Measurements from ENCODE around the gene RPS6KA2.

The RPS6KA2 gene

GRCh38 chr6:166627875-166628801 is 1.1 kb upstream of the RPS6KA2 start:
- H3K27ac ChIP-seq (ENCODE audit: low read depth, low read length), result peak overlapping the region; percentile 69
- no peaks in the 10 kb centered on the region for H3K9me3 ChIP-seq (ENCODE audit: control insufficient read depth in 5 of 5, low read length in 5 of 5)
- H3K9ac ChIP-seq (ENCODE audit: low read length in 5 of 5), result peak overlapping the region in 4 of 5 donors; percentile 54 to 72 (median 58)
- H3K36me3 ChIP-seq (ENCODE audit: control insufficient read depth in 5 of 5, insufficient read depth in 5 of 5, low read length in 5 of 5), result no peaks in the 10 kb centered on the region
- peak overlapping the region; percentile 70 to 78 (median 74) for H3K4me3 ChIP-seq (ENCODE audit: low read depth in 1 of 5, low read length in 5 of 5)
- peaks cover 0 to 2% (median 0%) of the 10 kb centered on the region in 5 donors for H3K27me3 ChIP-seq (ENCODE audit: control insufficient read depth in 5 of 5, insufficient read depth in 4 of 5, low read length in 5 of 5)
- H3K4me1 ChIP-seq (ENCODE audit: control insufficient read depth in 5 of 5, insufficient read depth in 5 of 5, low read length in 5 of 5), result peaks cover 6 to 39% (median 23%) of the 10 kb centered on the region in 5 donors

- Histone ChIP-seq H3K27ac (ENCODE audit: low read depth, low read length) (peak overlapping the region; percentile 17), H3K9me3 (ENCODE audit: control insufficient read depth in 5 of 5, low read length in 5 of 5) (no peaks in the 10 kb centered on the region), H3K4me3 (ENCODE audit: low read depth in 1 of 5, low read length in 5 of 5) (peak overlapping the region; percentile 67 to 85 (median 81)), H3K9ac (ENCODE audit: low read length in 5 of 5) (peak overlapping the region in 4 of 5 donors; percentile 53 to 79 (median 76)), H3K4me1 (ENCODE audit: control insufficient read depth in 5 of 5, insufficient read depth in 5 of 5, low read length in 5 of 5) (peaks cover 6 to 43% (median 23%) of the 10 kb centered on the region in 5 donors), H3K36me3 (ENCODE audit: control insufficient read depth in 5 of 5, insufficient read depth in 5 of 5, low read length in 5 of 5) (no peaks in the 10 kb centered on the region), H3K27me3 (ENCODE audit: control insufficient read depth in 5 of 5, insufficient read depth in 4 of 5, low read length in 5 of 5) (peaks cover 0 to 2% (median 0%) of the 10 kb centered on the region in 5 donors)
Measured at GRCh38 chr6:166626177-166627032, 646 bp downstream of the RPS6KA2 start.

- peaks cover 6 to 46% (median 29%) of the 10 kb centered on the region in 5 donors for H3K4me1 ChIP-seq (ENCODE audit: control insufficient read depth in 5 of 5, insufficient read depth in 5 of 5, low read length in 5 of 5)
- no peaks in the 10 kb centered on the region for H3K9me3 ChIP-seq (ENCODE audit: control insufficient read depth in 5 of 5, low read length in 5 of 5)
- H3K4me3 ChIP-seq (ENCODE audit: low read depth in 1 of 5, low read length in 5 of 5), result peak overlapping the region in 3 of 5 donors; percentile 81 to 85 (median 82)
- H3K27ac ChIP-seq (ENCODE audit: low read depth, low read length), result no peak overlapping the region
- no peaks in the 10 kb centered on the region for H3K36me3 ChIP-seq (ENCODE audit: control insufficient read depth in 5 of 5, insufficient read depth in 5 of 5, low read length in 5 of 5)
- H3K27me3 ChIP-seq (ENCODE audit: control insufficient read depth in 5 of 5, insufficient read depth in 4 of 5, low read length in 5 of 5), result peaks cover 0 to 2% (median 0%) of the 10 kb centered on the region in 5 donors
- H3K9ac ChIP-seq (ENCODE audit: low read length in 5 of 5), result peak overlapping the region in 1 of 5 donors; percentile 75
Measured at GRCh38 chr6:166625356-166625755, 1.7 kb downstream of the RPS6KA2 start.

GRCh38 chr6:166624275-166624674 is 2.8 kb downstream of the RPS6KA2 start:
- Histone ChIP-seq H3K27me3 (ENCODE audit: control insufficient read depth in 5 of 5, insufficient read depth in 4 of 5, low read length in 5 of 5) (peaks cover 0 to 2% (median 0%) of the 10 kb centered on the region in 5 donors), H3K9ac (ENCODE audit: low read length in 5 of 5) (no peak overlapping the region), H3K4me1 (ENCODE audit: control insufficient read depth in 5 of 5, insufficient read depth in 5 of 5, low read length in 5 of 5) (peaks cover 6 to 53% (median 36%) of the 10 kb centered on the region in 5 donors), H3K36me3 (ENCODE audit: control insufficient read depth in 5 of 5, insufficient read depth in 5 of 5, low read length in 5 of 5) (no peaks in the 10 kb centered on the region), H3K9me3 (ENCODE audit: control insufficient read depth in 5 of 5, low read length in 5 of 5) (no peaks in the 10 kb centered on the region), H3K4me3 (ENCODE audit: low read depth in 1 of 5, low read length in 5 of 5) (no peak overlapping the region), H3K27ac (ENCODE audit: low read depth, low read length) (no peak overlapping the region)

GRCh38 chr6:166623318-166623717 is 3.7 kb downstream of the RPS6KA2 start:
- no peak overlapping the region for H3K27ac ChIP-seq (ENCODE audit: low read depth, low read length)
- peaks cover 3 to 47% (median 28%) of the 10 kb centered on the region in 5 donors for H3K4me1 ChIP-seq (ENCODE audit: control insufficient read depth in 5 of 5, insufficient read depth in 5 of 5, low read length in 5 of 5)
- H3K9me3 ChIP-seq (ENCODE audit: control insufficient read depth in 5 of 5, low read length in 5 of 5), result no peaks in the 10 kb centered on the region
- H3K36me3 ChIP-seq (ENCODE audit: control insufficient read depth in 5 of 5, insufficient read depth in 5 of 5, low read length in 5 of 5), result peaks cover 0 to 8% (median 8%) of the 10 kb centered on the region in 5 donors
- H3K9ac ChIP-seq (ENCODE audit: low read length in 5 of 5), result no peak overlapping the region
- peaks cover 0 to 2% (median 0%) of the 10 kb centered on the region in 5 donors for H3K27me3 ChIP-seq (ENCODE audit: control insufficient read depth in 5 of 5, insufficient read depth in 4 of 5, low read length in 5 of 5)
- H3K4me3 ChIP-seq (ENCODE audit: low read depth in 1 of 5, low read length in 5 of 5), result no peak overlapping the region

- peaks cover 0 to 16% (median 11%) of the 10 kb centered on the region in 5 donors for H3K36me3 ChIP-seq (ENCODE audit: control insufficient read depth in 5 of 5, insufficient read depth in 5 of 5, low read length in 5 of 5)
- H3K9ac ChIP-seq (ENCODE audit: low read length in 5 of 5), result no peak overlapping the region
- peaks cover 0 to 2% (median 0%) of the 10 kb centered on the region in 5 donors for H3K27me3 ChIP-seq (ENCODE audit: control insufficient read depth in 5 of 5, insufficient read depth in 4 of 5, low read length in 5 of 5)
- H3K4me3 ChIP-seq (ENCODE audit: low read depth in 1 of 5, low read length in 5 of 5), result no peak overlapping the region
- no peaks in the 10 kb centered on the region for H3K9me3 ChIP-seq (ENCODE audit: control insufficient read depth in 5 of 5, low read length in 5 of 5)
- peaks cover 1 to 43% (median 17%) of the 10 kb centered on the region in 5 donors for H3K4me1 ChIP-seq (ENCODE audit: control insufficient read depth in 5 of 5, insufficient read depth in 5 of 5, low read length in 5 of 5)
- H3K27ac ChIP-seq (ENCODE audit: low read depth, low read length), result no peak overlapping the region
Measured at GRCh38 chr6:166621114-166621540, 5.9 kb downstream of the RPS6KA2 start.

GRCh38 chr6:166620478-166621113 is 6.5 kb downstream of the RPS6KA2 start:
- H3K9ac ChIP-seq (ENCODE audit: low read length in 5 of 5), result no peak overlapping the region
- H3K27ac ChIP-seq (ENCODE audit: low read depth, low read length), result no peak overlapping the region
- no peaks in the 10 kb centered on the region for H3K9me3 ChIP-seq (ENCODE audit: control insufficient read depth in 5 of 5, low read length in 5 of 5)
- H3K27me3 ChIP-seq (ENCODE audit: control insufficient read depth in 5 of 5, insufficient read depth in 4 of 5, low read length in 5 of 5), result no peaks in the 10 kb centered on the region
- H3K4me1 ChIP-seq (ENCODE audit: control insufficient read depth in 5 of 5, insufficient read depth in 5 of 5, low read length in 5 of 5), result peaks cover 0 to 44% (median 13%) of the 10 kb centered on the region in 5 donors
- no peak overlapping the region for H3K4me3 ChIP-seq (ENCODE audit: low read depth in 1 of 5, low read length in 5 of 5)
- peaks cover 0 to 16% (median 11%) of the 10 kb centered on the region in 5 donors for H3K36me3 ChIP-seq (ENCODE audit: control insufficient read depth in 5 of 5, insufficient read depth in 5 of 5, low read length in 5 of 5)

GRCh38 chr6:166619912-166620311 is 7.1 kb downstream of the RPS6KA2 start:
- no peaks in the 10 kb centered on the region for H3K9me3 ChIP-seq (ENCODE audit: control insufficient read depth in 5 of 5, low read length in 5 of 5)
- peaks cover 0 to 44% (median 13%) of the 10 kb centered on the region in 5 donors for H3K4me1 ChIP-seq (ENCODE audit: control insufficient read depth in 5 of 5, insufficient read depth in 5 of 5, low read length in 5 of 5)
- H3K36me3 ChIP-seq (ENCODE audit: control insufficient read depth in 5 of 5, insufficient read depth in 5 of 5, low read length in 5 of 5), result peaks cover 0 to 16% (median 11%) of the 10 kb centered on the region in 5 donors
- H3K4me3 ChIP-seq (ENCODE audit: low read depth in 1 of 5, low read length in 5 of 5), result no peak overlapping the region
- no peak overlapping the region for H3K9ac ChIP-seq (ENCODE audit: low read length in 5 of 5)
- no peaks in the 10 kb centered on the region for H3K27me3 ChIP-seq (ENCODE audit: control insufficient read depth in 5 of 5, insufficient read depth in 4 of 5, low read length in 5 of 5)
- no peak overlapping the region for H3K27ac ChIP-seq (ENCODE audit: low read depth, low read length)
